Neural cell (in vitro differentiated cells): ENCODE measurements around the gene ZSWIM5.

Source experiments
- EZH2 ChIP-seq: fragments of 200-600, 300-800 bp; shearing (Covaris generic), sonication (generic); IDR thresholded peaks from 2 replicates; pipeline ENCODE4 v1.6.1; 2014; ENCODE audit warnings: antibody characterized with exemption, low read length, borderline replicate concordance, mild to moderate bottlenecking; ENCODE audit not compliant: insufficient read depth, poor library complexity, severe bottlenecking
- RAD21 ChIP-seq: fragments of 450-650 bp; conservative IDR thresholded peaks from 2 replicates; pipeline ENCODE4 v1.6.1; 2014; ENCODE audit warnings: antibody characterized with exemption, mild to moderate bottlenecking, moderate library complexity

- TF ChIP-seq EZH2 (no peak), RAD21 (no peak)
These were observed 161.5 kb downstream of the ZSWIM5 start for GRCh38 chr1:45044916-45045315.
